Liver (tissue), 9 donors: Measurements from ENCODE around the gene VSIR. TPM values are rescaled to one million over a fixed set of nuclear protein-coding genes. Genes with fewer than 3 reads are reported as not detected.

ENCODE experiments used
- DNase-seq: peaks from one replicate; pipeline ENCODE4 v3.0.0-alpha.2; 2017; ENCODE audit warnings: low spot score
- H3K27ac ChIP-seq, 2 donors: one replicate each; pipeline ENCODE4 v1.7.0; 2013; ENCODE audit warnings: inconsistent platforms in 2 of 2, low read length in 2 of 2, control low read depth in 1 of 2, low read depth in 1 of 2, mild to moderate bottlenecking in 1 of 2
- H3K27me3 ChIP-seq, 4 donors: one replicate each; pipeline versions ENCODE4 v1.6.1 to v1.7.0; 2013; ENCODE audit warnings: low read length in 3 of 4, inconsistent platforms in 1 of 4, mild to moderate bottlenecking in 1 of 4, moderate library complexity in 1 of 4; ENCODE audit not compliant: control insufficient read depth in 4 of 4, insufficient read depth in 4 of 4
- H3K36me3 ChIP-seq, 4 donors: one replicate each; pipeline versions ENCODE4 v1.6.1 to v1.7.0; 2013; ENCODE audit warnings: low read length in 3 of 4, mild to moderate bottlenecking in 3 of 4, low read depth in 1 of 4, moderate library complexity in 1 of 4; ENCODE audit not compliant: control insufficient read depth in 4 of 4, insufficient read depth in 3 of 4
- H3K4me1 ChIP-seq, 4 donors: one replicate each; pipeline versions ENCODE4 v1.6.1 to v1.7.0; 2013; ENCODE audit warnings: low read length in 3 of 4, mild to moderate bottlenecking in 3 of 4, moderate library complexity in 1 of 4; ENCODE audit not compliant: control insufficient read depth in 4 of 4, insufficient read depth in 4 of 4
- H3K4me3 ChIP-seq, 3 donors: one replicate each; pipeline versions ENCODE4 v1.6.1 to v1.7.0; 2013; ENCODE audit warnings: low read length in 3 of 3, control low read depth in 1 of 3, low read depth in 1 of 3, mild to moderate bottlenecking in 1 of 3
- H3K9ac ChIP-seq, 2 donors: one replicate each; pipeline ENCODE4 v1.7.0; 2013; ENCODE audit warnings: low read length in 2 of 2, mild to moderate bottlenecking in 2 of 2, moderate library complexity in 2 of 2, control low read depth in 1 of 2, low read depth in 1 of 2
- H3K9me3 ChIP-seq, 4 donors: one replicate each; pipeline versions ENCODE4 v1.6.1 to v1.7.0; 2013; ENCODE audit warnings: low read length in 3 of 4; ENCODE audit not compliant: control insufficient read depth in 4 of 4
- ATF3 ChIP-seq: IDR thresholded peaks from 2 replicates; pipeline ENCODE4 v1.6.1; 2016; ENCODE audit warnings: antibody characterized with exemption
- EGR1 ChIP-seq, 2 donors: IDR thresholded peaks; 2 replicates each; pipeline ENCODE4 v1.6.1; 2016 to 2018; ENCODE audit warnings: antibody characterized with exemption in 2 of 2, low read depth in 2 of 2
- FOXA1 ChIP-seq: IDR thresholded peaks from 2 replicates; pipeline ENCODE4 v1.6.1; 2016; ENCODE audit warnings: antibody characterized with exemption
- FOXA2 ChIP-seq: IDR thresholded peaks from 2 replicates; pipeline ENCODE4 v1.6.1; 2016; ENCODE audit warnings: antibody characterized with exemption
- GABPA ChIP-seq, 2 donors: IDR thresholded peaks in 1 of 2; conservative IDR thresholded peaks in 1 of 2; 2 replicates each; pipeline ENCODE4 v1.6.1; 2016; ENCODE audit warnings: antibody characterized with exemption in 2 of 2, mild to moderate bottlenecking in 1 of 2, moderate library complexity in 1 of 2
- HNF4G ChIP-seq: IDR thresholded peaks from 2 replicates; pipeline ENCODE4 v1.6.1; 2016; ENCODE audit warnings: antibody characterized with exemption
- JUND ChIP-seq, 2 donors: IDR thresholded peaks; 2 replicates each; pipeline ENCODE4 v1.6.1; 2016; ENCODE audit warnings: antibody characterized with exemption in 2 of 2
- NR2F2 ChIP-seq: IDR thresholded peaks from 2 replicates; pipeline ENCODE4 v1.6.1; 2016; ENCODE audit warnings: antibody characterized with exemption
- RAD21 ChIP-seq, 2 donors: IDR thresholded peaks; 2 replicates each; pipeline ENCODE4 v1.6.1; 2016; ENCODE audit warnings: antibody characterized with exemption in 2 of 2, mild to moderate bottlenecking in 2 of 2
- RXRA ChIP-seq, 2 donors: IDR thresholded peaks; 2 replicates each; pipeline ENCODE4 v1.6.1; 2017 to 2018; ENCODE audit warnings: antibody characterized with exemption in 2 of 2, mild to moderate bottlenecking in 1 of 2
- SP1 ChIP-seq: IDR thresholded peaks from 2 replicates; pipeline ENCODE4 v1.6.1; 2018; ENCODE audit warnings: antibody characterized with exemption, mild to moderate bottlenecking
- TAF1 ChIP-seq: conservative IDR thresholded peaks from 2 replicates; pipeline ENCODE4 v1.6.1; 2016; ENCODE audit warnings: antibody characterized with exemption, mild to moderate bottlenecking
- WGBS: extraction: QIAGEN DNeasy Blood & Tissue Kit; methylation state at CpG from one replicate; pipeline ENCODE4 v1.1.7; 2013; 5-methylcytosine and 5-hydroxymethylcytosine counted together
- polyA plus RNA-seq, 2 donors: library from polyadenylated mRNA; stranded (reverse) in 1 of 2; unstranded in 1 of 2; fragments of 200-250 nt in 1 of 2; fragments of >200 nt in 1 of 2; fragmentation: Nextera tagmentation in 1 of 2; extraction: Ambion mirVana in 1 of 2; gene quantifications; one replicate each; pipeline versions ENCODE4 v1.2.1 to v1.2.3, GENCODE V29; 2013 to 2015
- total RNA-seq, 2 donors: library from RNA; depleted of rRNA; stranded (reverse); fragments of >200 nt; gene quantifications; one replicate each; pipeline ENCODE4 v1.2.3, GENCODE V29; 2014
- TF ChIP-seq, protein P1 (sequence below): IDR thresholded peaks from 2 replicates; pipeline ENCODE4 v1.6.1; 2016; ENCODE audit warnings: antibody characterized with exemption
- TF ChIP-seq, protein P2 (sequence below): fragments of 150-350 bp; IDR thresholded peaks from 2 replicates; pipeline ENCODE4 v1.5.1; 2017; ENCODE audit warnings: improper control_type of control experiment, low read depth, low read length; ENCODE audit not compliant: missing input control
- donor health status: healthy.
- donor health status: healthy.
- donor health status: healthy.
- donor health status: healthy.
- donor health status: healthy.

The VSIR gene
- total and polyA plus RNA-seq, 4 donors: 7.2 to 12.2 (median 10.8) TPM

DNA sequence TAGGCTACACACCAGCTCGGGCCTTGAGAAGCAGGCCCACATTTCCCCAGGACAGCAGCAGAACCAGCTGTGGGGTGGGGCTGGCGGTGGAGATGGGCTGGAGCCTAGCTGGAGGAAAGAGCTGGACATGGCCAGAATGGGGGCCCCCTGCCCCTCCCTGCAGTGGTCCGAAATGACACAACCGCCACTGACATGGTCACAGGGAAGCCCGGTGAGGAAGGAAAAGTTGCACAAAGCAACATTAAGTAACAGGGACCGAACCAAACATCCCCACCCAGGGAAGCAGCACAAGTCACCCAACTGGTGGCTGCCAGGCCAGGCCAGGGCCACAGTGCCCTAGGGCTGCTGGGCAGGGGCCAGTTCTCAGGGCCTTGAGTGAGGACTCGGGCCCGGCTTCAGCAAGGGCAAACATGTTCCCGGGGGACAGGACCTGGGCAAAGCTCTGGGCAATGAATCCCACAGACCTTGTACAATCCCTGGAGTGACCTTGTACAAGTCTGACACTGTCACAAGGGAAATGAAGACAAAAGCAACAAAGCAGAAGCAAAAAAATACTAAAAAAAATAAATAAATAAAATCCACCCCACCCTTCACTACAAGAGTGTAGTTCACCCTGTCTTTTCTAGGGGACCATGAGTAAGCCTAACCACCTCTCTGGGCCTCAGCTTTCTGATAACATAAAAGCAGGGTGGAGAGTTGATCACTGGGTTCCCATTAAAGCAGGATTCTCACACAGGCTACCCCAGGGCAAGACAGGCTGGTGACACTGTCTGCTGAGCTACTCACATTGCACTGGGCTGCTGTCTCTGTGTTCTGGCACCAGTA is 44.7 kb upstream of the VSIR start:
- Histone ChIP-seq H3K27ac (no peak overlapping the region), H3K9me3 (no peaks in the 10 kb centered on the region), H3K4me3 (no peak overlapping the region), H3K27me3 (no peaks in the 10 kb centered on the region), H3K9ac (no peak overlapping the region), H3K4me1 (no peaks in the 10 kb centered on the region), H3K36me3 (peaks cover 25 to 74% (median 54%) of the 10 kb centered on the region in 4 donors)
- WGBS: 59% methylated on average over 9 of the region's 9 CpGs
- DNase-seq: no peak
- no peak for TF ChIP-seq RAD21 (IDR thresholded peaks at IDR 0.05)
- no peak for TF ChIP-seq TAF1
- TF ChIP-seq NR2F2: no peak
- no peak for TF ChIP-seq ATF3
- TF ChIP-seq RXRA (IDR thresholded peaks at IDR 0.05): peak in 1 of 2 donors; percentile 26
- no peak for TF ChIP-seq EGR1 (IDR thresholded peaks at IDR 0.05; ENCODE audit: low read depth in 2 of 2)
- TF ChIP-seq, protein P1, sequence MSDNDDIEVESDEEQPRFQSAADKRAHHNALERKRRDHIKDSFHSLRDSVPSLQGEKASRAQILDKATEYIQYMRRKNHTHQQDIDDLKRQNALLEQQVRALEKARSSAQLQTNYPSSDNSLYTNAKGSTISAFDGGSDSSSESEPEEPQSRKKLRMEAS: no peak

GRCh38 chr10:71816936-71817618 is 43.8 kb upstream of the VSIR start:
- no peak for TF ChIP-seq TAF1
- no peak for TF ChIP-seq FOXA1
- no peak for TF ChIP-seq JUND (IDR thresholded peaks at IDR 0.05)
- no peak for TF ChIP-seq SP1
- no peak for TF ChIP-seq HNF4G
- TF ChIP-seq, protein P2, sequence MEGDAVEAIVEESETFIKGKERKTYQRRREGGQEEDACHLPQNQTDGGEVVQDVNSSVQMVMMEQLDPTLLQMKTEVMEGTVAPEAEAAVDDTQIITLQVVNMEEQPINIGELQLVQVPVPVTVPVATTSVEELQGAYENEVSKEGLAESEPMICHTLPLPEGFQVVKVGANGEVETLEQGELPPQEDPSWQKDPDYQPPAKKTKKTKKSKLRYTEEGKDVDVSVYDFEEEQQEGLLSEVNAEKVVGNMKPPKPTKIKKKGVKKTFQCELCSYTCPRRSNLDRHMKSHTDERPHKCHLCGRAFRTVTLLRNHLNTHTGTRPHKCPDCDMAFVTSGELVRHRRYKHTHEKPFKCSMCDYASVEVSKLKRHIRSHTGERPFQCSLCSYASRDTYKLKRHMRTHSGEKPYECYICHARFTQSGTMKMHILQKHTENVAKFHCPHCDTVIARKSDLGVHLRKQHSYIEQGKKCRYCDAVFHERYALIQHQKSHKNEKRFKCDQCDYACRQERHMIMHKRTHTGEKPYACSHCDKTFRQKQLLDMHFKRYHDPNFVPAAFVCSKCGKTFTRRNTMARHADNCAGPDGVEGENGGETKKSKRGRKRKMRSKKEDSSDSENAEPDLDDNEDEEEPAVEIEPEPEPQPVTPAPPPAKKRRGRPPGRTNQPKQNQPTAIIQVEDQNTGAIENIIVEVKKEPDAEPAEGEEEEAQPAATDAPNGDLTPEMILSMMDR: no peak
- TF ChIP-seq RXRA (IDR thresholded peaks at IDR 0.05): no peak
- TF ChIP-seq GABPA (IDR thresholded peaks at IDR 0.05 in 1 of 2, conservative IDR thresholded peaks at IDR 0.05 in 1 of 2): no peak
- Histone ChIP-seq H3K36me3 (peaks cover 23 to 67% (median 47%) of the 10 kb centered on the region in 4 donors), H3K27me3 (no peaks in the 10 kb centered on the region), H3K9ac (no peak overlapping the region), H3K4me1 (no peaks in the 10 kb centered on the region), H3K9me3 (no peaks in the 10 kb centered on the region), H3K27ac (no peak overlapping the region), H3K4me3 (no peak overlapping the region)
- WGBS: 91% methylated on average over 8 of the region's 8 CpGs
- no peak for DNase-seq

DNA sequence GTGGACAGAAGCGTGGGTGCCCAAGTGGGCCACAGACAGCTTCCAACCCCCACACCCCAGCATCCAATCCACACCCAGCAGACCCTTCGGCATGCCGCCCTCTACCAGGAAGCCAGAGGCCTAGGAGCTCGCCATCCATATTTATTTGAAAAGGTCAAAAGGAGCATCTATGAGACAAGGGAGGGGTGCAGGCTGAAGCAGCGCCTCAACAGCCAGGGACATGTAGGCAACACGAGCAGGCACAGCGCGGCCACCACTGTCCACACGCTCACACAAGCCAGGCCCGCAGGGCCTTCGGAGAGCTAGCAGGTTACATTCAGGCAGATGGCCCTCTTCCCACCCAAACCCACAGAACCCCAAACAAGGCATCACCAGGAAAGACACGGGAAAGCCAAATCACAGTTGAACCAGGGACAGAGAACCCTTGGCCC is 43.1 kb upstream of the VSIR start:
- H3K4me3 ChIP-seq: no peak overlapping the region
- 95% methylated on average over 12 of the region's 12 CpGs for WGBS
- H3K36me3 ChIP-seq: peaks cover 17 to 60% (median 42%) of the 10 kb centered on the region in 4 donors
- no peaks in the 10 kb centered on the region for H3K27me3 ChIP-seq
- no peaks in the 10 kb centered on the region for H3K9me3 ChIP-seq
- no peak overlapping the region for H3K27ac ChIP-seq
- H3K9ac ChIP-seq: no peak overlapping the region
- DNase-seq: no peak
- H3K4me1 ChIP-seq: no peaks in the 10 kb centered on the region
- no peak for TF ChIP-seq ATF3
- TF ChIP-seq NR2F2: no peak
- TF ChIP-seq, protein P2: no peak
- TF ChIP-seq GABPA (IDR thresholded peaks at IDR 0.05 in 1 of 2, conservative IDR thresholded peaks at IDR 0.05 in 1 of 2): no peak
- no peak for TF ChIP-seq FOXA1
- no peak for TF ChIP-seq SP1
- no peak for TF ChIP-seq JUND (IDR thresholded peaks at IDR 0.05)
- no peak for TF ChIP-seq HNF4G
- TF ChIP-seq RAD21 (IDR thresholded peaks at IDR 0.05): no peak
- TF ChIP-seq FOXA2: no peak
- TF ChIP-seq, protein P1: no peak
